Measurements from ENCODE around the gene WDFY4. TPM values are rescaled to one million over a fixed set of nuclear protein-coding genes. Genes with fewer than 3 reads are reported as not detected.

Gene WDFY4
- total and polyA plus RNA-seq, 4 donors = 0.57 to 7.1 (median 2.0) TPM

DNA sequence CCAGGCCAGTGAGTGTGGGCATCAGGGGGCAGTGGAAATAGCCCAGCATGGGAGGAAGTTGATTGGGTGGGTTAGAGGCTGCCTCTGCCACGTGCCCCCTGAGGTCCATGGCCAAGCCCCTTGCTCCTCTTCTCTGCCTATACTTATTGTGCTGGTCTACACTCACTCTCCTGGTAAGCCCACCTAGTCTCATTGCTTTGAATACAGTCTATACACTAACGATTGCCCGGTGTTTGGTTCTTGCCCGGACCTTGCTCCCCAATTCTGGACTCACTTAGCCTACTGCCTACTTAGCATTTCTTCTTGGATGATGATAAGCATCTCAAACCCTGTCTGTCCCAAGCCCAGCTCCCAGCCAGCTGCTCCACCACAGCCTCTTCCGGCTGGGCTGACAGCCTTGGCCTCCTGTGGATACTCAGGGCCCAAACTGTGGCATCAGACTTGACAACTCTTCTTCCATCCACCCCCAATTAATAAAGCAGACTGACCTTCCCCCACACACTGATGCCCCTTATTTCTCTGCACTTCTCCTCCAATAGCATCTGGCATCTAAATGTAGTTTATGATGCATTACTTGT lies 244.8 kb downstream of the WDFY4 start:
- H3K4me1 ChIP-seq (ENCODE audit: control insufficient read depth in 4 of 4, insufficient read depth in 4 of 4, low read length in 3 of 4) = no peaks in the 10 kb centered on the region
- TF ChIP-seq FOXA2 (IDR thresholded peaks at IDR 0.05) = no peak
- TF ChIP-seq MAX (IDR thresholded peaks at IDR 0.05) = no peak
- TF ChIP-seq JUND (IDR thresholded peaks at IDR 0.05) = no peak
- no peak for TF ChIP-seq FOXA1 (IDR thresholded peaks at IDR 0.05)
- TF ChIP-seq, protein P1, sequence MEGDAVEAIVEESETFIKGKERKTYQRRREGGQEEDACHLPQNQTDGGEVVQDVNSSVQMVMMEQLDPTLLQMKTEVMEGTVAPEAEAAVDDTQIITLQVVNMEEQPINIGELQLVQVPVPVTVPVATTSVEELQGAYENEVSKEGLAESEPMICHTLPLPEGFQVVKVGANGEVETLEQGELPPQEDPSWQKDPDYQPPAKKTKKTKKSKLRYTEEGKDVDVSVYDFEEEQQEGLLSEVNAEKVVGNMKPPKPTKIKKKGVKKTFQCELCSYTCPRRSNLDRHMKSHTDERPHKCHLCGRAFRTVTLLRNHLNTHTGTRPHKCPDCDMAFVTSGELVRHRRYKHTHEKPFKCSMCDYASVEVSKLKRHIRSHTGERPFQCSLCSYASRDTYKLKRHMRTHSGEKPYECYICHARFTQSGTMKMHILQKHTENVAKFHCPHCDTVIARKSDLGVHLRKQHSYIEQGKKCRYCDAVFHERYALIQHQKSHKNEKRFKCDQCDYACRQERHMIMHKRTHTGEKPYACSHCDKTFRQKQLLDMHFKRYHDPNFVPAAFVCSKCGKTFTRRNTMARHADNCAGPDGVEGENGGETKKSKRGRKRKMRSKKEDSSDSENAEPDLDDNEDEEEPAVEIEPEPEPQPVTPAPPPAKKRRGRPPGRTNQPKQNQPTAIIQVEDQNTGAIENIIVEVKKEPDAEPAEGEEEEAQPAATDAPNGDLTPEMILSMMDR (IDR thresholded peaks at IDR 0.05; ENCODE audit: low read depth, low read length, missing input control) = no peak
- no peak for TF ChIP-seq ATF3 (IDR thresholded peaks at IDR 0.05)
- no peak for TF ChIP-seq TAF1 (conservative IDR thresholded peaks at IDR 0.05)
- no peak for TF ChIP-seq RXRA (IDR thresholded peaks at IDR 0.05)
- TF ChIP-seq, protein P2, sequence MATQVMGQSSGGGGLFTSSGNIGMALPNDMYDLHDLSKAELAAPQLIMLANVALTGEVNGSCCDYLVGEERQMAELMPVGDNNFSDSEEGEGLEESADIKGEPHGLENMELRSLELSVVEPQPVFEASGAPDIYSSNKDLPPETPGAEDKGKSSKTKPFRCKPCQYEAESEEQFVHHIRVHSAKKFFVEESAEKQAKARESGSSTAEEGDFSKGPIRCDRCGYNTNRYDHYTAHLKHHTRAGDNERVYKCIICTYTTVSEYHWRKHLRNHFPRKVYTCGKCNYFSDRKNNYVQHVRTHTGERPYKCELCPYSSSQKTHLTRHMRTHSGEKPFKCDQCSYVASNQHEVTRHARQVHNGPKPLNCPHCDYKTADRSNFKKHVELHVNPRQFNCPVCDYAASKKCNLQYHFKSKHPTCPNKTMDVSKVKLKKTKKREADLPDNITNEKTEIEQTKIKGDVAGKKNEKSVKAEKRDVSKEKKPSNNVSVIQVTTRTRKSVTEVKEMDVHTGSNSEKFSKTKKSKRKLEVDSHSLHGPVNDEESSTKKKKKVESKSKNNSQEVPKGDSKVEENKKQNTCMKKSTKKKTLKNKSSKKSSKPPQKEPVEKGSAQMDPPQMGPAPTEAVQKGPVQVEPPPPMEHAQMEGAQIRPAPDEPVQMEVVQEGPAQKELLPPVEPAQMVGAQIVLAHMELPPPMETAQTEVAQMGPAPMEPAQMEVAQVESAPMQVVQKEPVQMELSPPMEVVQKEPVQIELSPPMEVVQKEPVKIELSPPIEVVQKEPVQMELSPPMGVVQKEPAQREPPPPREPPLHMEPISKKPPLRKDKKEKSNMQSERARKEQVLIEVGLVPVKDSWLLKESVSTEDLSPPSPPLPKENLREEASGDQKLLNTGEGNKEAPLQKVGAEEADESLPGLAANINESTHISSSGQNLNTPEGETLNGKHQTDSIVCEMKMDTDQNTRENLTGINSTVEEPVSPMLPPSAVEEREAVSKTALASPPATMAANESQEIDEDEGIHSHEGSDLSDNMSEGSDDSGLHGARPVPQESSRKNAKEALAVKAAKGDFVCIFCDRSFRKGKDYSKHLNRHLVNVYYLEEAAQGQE (IDR thresholded peaks at IDR 0.05) = no peak
- no peak for TF ChIP-seq YY1 (IDR thresholded peaks at IDR 0.05)
- TF ChIP-seq EGR1 (IDR thresholded peaks at IDR 0.05; ENCODE audit: low read depth in 2 of 2) = no peak
- TF ChIP-seq RAD21 (IDR thresholded peaks at IDR 0.05) = no peak
- TF ChIP-seq, protein P3, sequence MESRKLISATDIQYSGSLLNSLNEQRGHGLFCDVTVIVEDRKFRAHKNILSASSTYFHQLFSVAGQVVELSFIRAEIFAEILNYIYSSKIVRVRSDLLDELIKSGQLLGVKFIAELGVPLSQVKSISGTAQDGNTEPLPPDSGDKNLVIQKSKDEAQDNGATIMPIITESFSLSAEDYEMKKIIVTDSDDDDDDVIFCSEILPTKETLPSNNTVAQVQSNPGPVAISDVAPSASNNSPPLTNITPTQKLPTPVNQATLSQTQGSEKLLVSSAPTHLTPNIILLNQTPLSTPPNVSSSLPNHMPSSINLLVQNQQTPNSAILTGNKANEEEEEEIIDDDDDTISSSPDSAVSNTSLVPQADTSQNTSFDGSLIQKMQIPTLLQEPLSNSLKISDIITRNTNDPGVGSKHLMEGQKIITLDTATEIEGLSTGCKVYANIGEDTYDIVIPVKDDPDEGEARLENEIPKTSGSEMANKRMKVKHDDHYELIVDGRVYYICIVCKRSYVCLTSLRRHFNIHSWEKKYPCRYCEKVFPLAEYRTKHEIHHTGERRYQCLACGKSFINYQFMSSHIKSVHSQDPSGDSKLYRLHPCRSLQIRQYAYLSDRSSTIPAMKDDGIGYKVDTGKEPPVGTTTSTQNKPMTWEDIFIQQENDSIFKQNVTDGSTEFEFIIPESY (IDR thresholded peaks at IDR 0.05) = no peak
- no peak for TF ChIP-seq SP1 (IDR thresholded peaks at IDR 0.05)
- TF ChIP-seq GABPA (IDR thresholded peaks at IDR 0.05 in 1 of 2, conservative IDR thresholded peaks at IDR 0.05 in 1 of 2) = no peak
- no peak for TF ChIP-seq HNF4G (IDR thresholded peaks at IDR 0.05)
- peak; percentile 19 for DNase-seq (ENCODE audit: low spot score)
- H3K27ac ChIP-seq (ENCODE audit: low read depth in 1 of 2, low read length in 2 of 2) = no peak overlapping the region
- WGBS = 72% methylated on average over 5 of the region's 5 CpGs
- no peaks in the 10 kb centered on the region for H3K9me3 ChIP-seq (ENCODE audit: control insufficient read depth in 4 of 4, low read length in 3 of 4)
- no peak overlapping the region for H3K9ac ChIP-seq (ENCODE audit: low read depth in 1 of 2, low read length in 2 of 2)
- no peaks in the 10 kb centered on the region for H3K36me3 ChIP-seq (ENCODE audit: control insufficient read depth in 4 of 4, insufficient read depth in 3 of 4, low read depth in 1 of 4, low read length in 3 of 4)
- no peaks in the 10 kb centered on the region for H3K27me3 ChIP-seq (ENCODE audit: control insufficient read depth in 4 of 4, insufficient read depth in 4 of 4, low read length in 3 of 4)
- H3K4me3 ChIP-seq (ENCODE audit: low read depth in 1 of 3, low read length in 3 of 3) = no peak overlapping the region

Measured in liver (tissue), 9 donors.